K562 (cell line): ENCODE measurements around the gene AADAC.

ENCODE experiments used
- CTCF ChIP-seq, 3 experiments: IDR thresholded peaks in 2 of 3; conservative IDR thresholded peaks in 1 of 3; 2 replicates each; pipeline ENCODE4 v1.5.1; 2011 to 2012; ENCODE audit warnings: low read length in 3 of 3, mild to moderate bottlenecking in 3 of 3, control low read depth in 2 of 3, improper control_type of control experiment in 1 of 3, inconsistent platforms in 1 of 3, low read depth in 1 of 3, mixed read lengths in 1 of 3, moderate library complexity in 1 of 3; ENCODE audit not compliant: insufficient read depth in 2 of 3
- EGR1 ChIP-seq: fragments of 450-650 bp; conservative IDR thresholded peaks from 2 replicates; pipeline ENCODE4 v1.6.1; 2017; ENCODE audit warnings: mild to moderate bottlenecking
- ESRRA ChIP-seq: fragments of 450-650 bp; IDR thresholded peaks from 2 replicates; pipeline ENCODE4 v1.6.1; 2014; ENCODE audit warnings: low read depth, mild to moderate bottlenecking, moderate library complexity, borderline replicate concordance
- EZH2 ChIP-seq: IDR thresholded peaks from 2 replicates; pipeline ENCODE4 v1.6.1; 2012; ENCODE audit warnings: low read depth, mild to moderate bottlenecking, inconsistent platforms, low read length, borderline replicate concordance
- HMGXB4 ChIP-seq: sonication (generic); formaldehyde crosslinking; IDR thresholded peaks from 2 replicates; pipeline ENCODE4 v1.8.1; 2023; ENCODE audit warnings: mild to moderate bottlenecking, missing genetic modification reagents
- JUNB ChIP-seq: fragments of 450-650 bp; formaldehyde crosslinking; conservative IDR thresholded peaks from 2 replicates; pipeline ENCODE4 v1.4.0; 2020; ENCODE audit warnings: mild to moderate bottlenecking
- MXI1 ChIP-seq: IDR thresholded peaks from 2 replicates; pipeline ENCODE4 v1.6.1; 2011; ENCODE audit warnings: low read depth, mild to moderate bottlenecking, improper control_type of control experiment, low read length
- SIN3A ChIP-seq, 2 experiments: fragments of 150-350 bp in 1 of 2; IDR thresholded peaks; 2 replicates each; pipeline ENCODE4 v1.6.1; 2011 to 2016; ENCODE audit warnings: borderline replicate concordance in 2 of 2, low read depth in 2 of 2, low read length in 2 of 2, mild to moderate bottlenecking in 2 of 2, moderate library complexity in 2 of 2; ENCODE audit not compliant: control insufficient read depth in 1 of 2
- THRA ChIP-seq: fragments of 450-650 bp; IDR thresholded peaks from 2 replicates; pipeline ENCODE4 v1.6.1; 2017; ENCODE audit warnings: mild to moderate bottlenecking, moderate library complexity

- TF ChIP-seq JUNB (CRISPR knock-in tag), result no peak
- TF ChIP-seq SIN3A (IDR thresholded peaks at IDR 0.05; ENCODE audit: borderline replicate concordance in 2 of 2, control insufficient read depth in 1 of 2, low read depth in 2 of 2, low read length in 2 of 2), result no peak
- no peak for TF ChIP-seq THRA
- TF ChIP-seq ESRRA, result no peak
- no peak for TF ChIP-seq CTCF (IDR thresholded peaks at IDR 0.05 in 2 of 3, conservative IDR thresholded peaks at IDR 0.05 in 1 of 3; ENCODE audit: insufficient read depth in 2 of 3, low read depth in 1 of 3, low read length in 3 of 3)
- no peak for TF ChIP-seq EGR1
- no peak for TF ChIP-seq MXI1
- TF ChIP-seq EZH2, result no peak
- TF ChIP-seq HMGXB4 (CRISPR knock-in tag), result no peak
Measured at GRCh38 chr3:151794080-151794479, 19.8 kb upstream of the AADAC start.
